Left forelimb (tissue), 1 donor: ENCODE data around the gene GRK2.
A peak's percentile ranks its signal among the peaks of the same experiment; 100 is the strongest.

ENCODE experiments used
- DNase-seq: peaks from one replicate; pipeline ENCODE4 v3.0.0-alpha.2; 2018; ENCODE audit warnings: low spot score

Gene GRK2

DNA sequence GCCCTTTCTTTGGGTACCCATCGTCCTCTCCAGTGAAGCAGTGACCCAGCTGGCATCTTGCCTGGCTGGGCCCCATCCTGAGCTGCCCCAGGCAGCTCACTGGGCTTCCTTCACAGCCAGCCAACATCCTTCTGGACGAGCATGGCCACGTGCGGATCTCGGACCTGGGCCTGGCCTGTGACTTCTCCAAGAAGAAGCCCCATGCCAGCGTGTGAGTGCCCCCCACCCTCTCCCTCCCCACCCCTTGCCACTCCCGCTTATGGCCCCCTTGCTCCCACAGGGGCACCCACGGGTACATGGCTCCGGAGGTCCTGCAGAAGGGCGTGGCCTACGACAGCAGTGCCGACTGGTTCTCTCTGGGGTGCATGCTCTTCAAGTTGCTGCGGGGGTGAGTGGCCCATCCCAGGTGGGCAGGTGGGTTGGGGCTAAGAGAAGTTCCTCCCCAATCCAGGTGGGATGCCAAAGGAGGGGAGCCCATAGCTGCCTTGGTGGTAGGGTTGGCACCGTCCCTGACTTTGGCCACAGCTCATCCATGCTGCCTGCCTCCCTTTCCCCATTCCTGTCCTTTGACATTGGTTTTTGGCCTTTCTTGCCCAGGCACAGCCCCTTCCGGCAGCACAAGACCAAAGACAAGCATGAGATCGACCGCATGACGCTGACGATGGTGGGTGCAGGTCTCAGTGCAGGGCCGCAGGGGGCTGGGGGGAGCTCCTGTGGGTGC, 16.0 kb downstream of the GRK2 start:
- no peak for DNase-seq

GRCh38 chr11:67282876-67283371, 16.7 kb downstream of the GRK2 start:
- no peak for DNase-seq

DNA sequence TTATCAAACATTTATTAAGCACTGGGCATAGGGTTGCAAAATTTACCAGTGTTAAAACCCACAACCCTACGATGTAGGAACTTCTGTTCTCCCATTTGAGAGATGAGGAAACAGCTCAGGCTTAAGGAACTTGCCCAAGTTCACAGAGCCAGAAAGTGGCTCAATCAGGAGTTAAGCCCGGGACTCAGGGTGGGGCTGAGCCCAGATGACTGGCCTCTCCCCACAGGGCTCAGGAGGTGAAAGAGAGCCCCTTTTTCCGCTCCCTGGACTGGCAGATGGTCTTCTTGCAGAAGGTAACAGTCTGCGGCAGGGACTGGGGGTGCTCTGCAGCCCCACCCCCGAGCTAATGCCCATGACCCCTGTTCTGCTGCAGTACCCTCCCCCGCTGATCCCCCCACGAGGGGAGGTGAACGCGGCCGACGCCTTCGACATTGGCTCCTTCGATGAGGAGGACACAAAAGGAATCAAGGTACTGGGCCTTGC, 17.2 kb downstream of the GRK2 start:
- DNase-seq = no peak

- DNase-seq = no peak
Observed at GRCh38 chr11:67284811-67285540, 18.7 kb downstream of the GRK2 start.

GRCh38 chr11:67285541-67286498, 19.5 kb downstream of the GRK2 start:
- DNase-seq = no peak

DNA sequence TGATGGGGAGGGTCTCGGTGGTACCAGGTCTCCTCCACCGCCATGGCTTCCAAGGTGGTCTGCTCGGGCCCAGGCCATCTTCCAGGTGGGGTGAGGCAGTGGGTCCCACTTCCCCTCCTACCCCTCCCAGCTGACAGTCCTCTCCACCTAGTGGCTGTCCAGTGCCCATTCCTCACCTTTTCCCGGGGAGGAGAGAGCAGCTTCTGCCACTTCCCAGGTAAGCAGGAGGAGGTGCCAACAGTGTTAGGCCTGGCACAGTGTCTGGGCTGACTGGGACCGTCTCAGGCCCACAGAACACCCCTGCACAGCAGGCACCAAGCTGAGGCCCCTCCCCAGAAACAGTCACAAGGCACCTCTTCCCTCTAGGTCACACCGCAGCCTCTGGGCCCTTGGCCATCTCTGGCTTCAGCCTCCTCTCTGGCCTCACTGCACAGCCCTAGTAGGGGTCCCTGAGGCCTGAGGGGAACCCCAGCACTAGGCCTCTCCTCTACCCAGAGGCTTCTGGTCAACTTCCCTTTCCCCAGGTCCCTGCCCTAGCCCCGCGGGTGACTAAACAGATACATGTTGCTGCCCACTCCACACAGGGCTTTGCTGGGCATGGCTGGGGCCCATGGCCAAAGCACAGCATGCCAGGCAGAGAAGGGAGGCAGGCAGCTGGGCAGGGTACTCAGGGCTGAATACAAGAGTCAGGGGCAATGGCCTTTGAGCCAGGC, 20.5 kb downstream of the GRK2 start:
- no peak for DNase-seq

DNA sequence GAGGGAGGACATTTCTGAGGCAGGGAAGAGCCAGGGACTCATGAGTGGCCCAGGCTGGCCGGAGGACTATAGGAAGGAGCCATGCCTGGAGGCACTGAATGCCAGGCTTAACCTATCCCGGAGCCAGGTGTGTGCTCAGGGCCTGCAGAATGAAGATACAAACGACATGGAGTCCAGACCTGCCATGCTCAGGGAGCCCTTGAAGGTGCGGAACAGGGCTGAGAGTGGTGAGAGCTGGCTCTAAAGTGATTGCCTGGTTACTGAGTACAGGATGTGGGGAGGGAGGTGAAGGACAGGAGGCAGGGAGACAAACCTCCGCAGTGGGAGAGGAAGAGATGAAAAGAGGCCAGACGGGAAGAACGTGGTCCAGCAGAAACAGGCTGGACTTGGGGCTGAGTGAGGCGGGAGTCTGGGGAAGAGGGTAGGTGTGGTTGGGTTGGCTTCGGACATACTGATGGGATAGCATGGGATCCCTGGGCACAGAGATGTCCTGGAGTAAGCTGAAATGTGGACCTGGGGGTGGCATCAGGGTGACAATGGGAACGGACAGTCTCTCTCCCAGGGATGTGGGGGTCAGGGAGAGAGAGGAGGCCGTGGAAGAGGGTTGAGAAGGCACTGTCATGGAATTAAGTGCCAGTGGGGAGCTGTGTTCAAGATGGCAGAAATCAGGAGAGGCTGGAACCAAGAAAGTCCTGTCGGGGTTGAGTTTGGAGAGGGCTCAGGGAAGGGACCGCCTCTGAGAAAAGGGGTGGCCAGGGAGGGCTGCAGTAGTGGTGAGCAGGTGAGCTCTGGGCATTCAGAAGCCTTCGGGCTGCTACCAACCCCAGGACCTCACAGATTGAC, 21.3 kb downstream of the GRK2 start:
- no peak for DNase-seq

DNA sequence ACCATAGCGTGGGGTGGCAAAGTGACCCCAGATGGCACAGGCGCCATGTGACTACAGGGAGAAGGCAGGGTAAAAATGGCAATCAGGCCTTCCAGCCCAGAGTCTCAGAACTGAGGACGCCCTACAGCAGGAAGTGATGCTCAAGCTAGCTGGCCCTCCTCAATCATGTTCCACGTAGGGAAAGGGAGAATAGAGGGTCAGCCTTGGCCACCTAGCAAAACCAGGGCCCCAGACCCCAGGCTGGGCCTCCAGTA, 21.9 kb downstream of the GRK2 start:
- no peak for DNase-seq

- DNase-seq = peak; percentile 96
Observed at GRCh38 chr11:67288452-67289225, 22.4 kb downstream of the GRK2 start.

DNA sequence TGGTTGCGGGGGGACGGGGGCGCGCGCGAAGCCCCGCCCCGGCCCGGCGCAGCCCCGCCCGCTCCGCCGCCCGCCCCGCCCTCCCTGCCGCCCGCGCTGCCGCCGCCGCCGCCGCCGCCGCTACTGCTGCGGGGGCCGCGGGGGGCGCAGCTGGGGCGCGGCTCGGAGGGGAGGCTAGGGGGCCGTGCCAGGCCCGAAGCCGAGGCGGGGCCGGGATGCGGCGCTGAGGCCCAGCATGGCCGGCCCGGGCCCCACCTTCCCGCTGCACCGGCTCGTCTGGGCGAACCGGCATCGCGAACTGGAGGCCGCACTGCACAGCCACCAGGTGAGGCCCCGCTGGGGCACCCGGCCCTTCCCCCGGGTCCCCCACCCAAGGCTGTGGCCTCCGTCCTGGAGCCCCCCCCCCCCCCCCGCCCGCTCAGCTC, 23.0 kb downstream of the GRK2 start, which contains the start of gene ANKRD13D:
Gene ANKRD13D, plus strand, starts transcription at position 78 of the 425 bp plus-strand sequence. Its CDS starts 158 bp downstream, at position 236.
- no peak for DNase-seq

DNA sequence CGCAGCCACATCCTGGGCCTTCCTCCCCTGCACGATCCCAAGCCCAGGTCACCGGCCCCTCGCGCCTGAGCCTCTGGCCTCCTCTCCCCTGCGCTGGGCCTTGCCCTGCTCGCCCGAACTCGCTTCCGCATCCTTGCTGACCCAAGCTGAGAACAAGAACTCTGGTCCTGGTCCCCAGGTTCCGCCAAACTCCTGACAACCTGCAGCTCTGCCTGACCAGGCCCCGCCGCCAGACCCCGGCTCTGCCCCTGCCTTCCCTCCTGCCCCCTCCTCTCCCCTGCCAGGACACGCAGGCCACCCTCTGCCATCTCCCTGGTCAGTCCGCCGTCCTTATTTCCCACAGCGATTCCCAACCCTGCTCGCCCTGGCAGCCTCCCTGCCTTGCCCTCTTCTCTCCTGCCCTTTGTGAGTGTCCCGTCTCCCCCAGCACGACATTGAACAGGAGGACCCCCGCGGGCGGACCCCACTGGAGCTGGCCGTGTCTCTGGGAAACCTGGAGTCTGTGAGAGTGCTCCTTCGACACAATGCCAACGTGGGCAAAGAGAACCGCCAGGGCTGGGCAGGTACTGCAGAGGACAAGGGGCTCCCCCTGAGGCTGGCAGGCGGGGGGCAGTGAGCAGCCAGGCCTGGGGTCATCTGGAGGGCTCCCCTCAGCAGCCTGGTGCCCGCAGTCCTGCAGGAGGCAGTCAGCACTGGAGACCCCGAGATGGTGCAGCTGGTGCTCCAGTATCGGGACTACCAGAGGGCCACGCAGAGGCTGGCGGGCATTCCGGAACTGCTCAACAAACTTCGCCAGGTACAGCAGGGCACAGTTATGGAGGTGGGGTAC, 23.6 kb downstream of the GRK2 start:
- DNase-seq = no peak

DNA sequence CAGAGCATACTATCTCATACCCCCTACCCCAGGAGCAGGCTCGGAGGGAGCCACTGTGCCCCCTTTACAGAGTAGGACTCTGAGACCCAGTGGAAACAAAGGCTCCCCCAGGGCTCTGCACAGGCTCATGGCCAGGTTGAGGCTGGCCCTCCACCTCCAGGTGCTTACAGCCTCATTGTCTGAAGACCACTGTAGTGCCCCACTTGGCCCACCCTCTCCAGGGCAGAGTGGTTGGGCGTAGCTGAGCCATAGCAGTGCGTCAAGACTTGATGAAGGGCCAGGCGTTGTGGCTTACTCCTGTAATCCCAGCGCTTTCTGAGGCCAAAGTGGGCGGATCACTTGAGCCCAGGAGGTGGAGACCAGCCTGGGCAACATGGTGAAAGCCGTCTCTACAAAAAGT, 24.5 kb downstream of the GRK2 start:
- DNase-seq = no peak

- DNase-seq = no peak
Observed at GRCh38 chr11:67291481-67292381, 25.5 kb downstream of the GRK2 start.

- no peak for DNase-seq
Observed at GRCh38 chr11:67292671-67293070, 26.4 kb downstream of the GRK2 start.

GRCh38 chr11:67293090-67293489, 26.8 kb downstream of the GRK2 start:
- no peak for DNase-seq

GRCh38 chr11:67295846-67296245, 29.6 kb downstream of the GRK2 start:
- no peak for DNase-seq

GRCh38 chr11:67298786-67299185, 32.5 kb downstream of the GRK2 start:
- no peak for DNase-seq
